Loucy (cell line): ENCODE results near the gene GLIPR1.

Experiments used
- CTCF ChIP-seq: fragments of 200-600 bp; sonication (generic); conservative IDR thresholded peaks from 2 replicates; pipeline ENCODE4 v1.5.1; 2014; ENCODE audit warnings: mild to moderate bottlenecking, antibody characterized with exemption, low read length
- EZH2phosphoT487 ChIP-seq: fragments of 200-600 bp; IDR thresholded peaks from 2 replicates; pipeline ENCODE4 v1.6.1; 2018; ENCODE audit warnings: antibody characterized with exemption, mild to moderate bottlenecking, moderate library complexity, borderline replicate concordance

GRCh38 chr12:75443709-75444108 is 36.8 kb upstream of the GLIPR1 start:
- TF ChIP-seq CTCF, result no peak
- TF ChIP-seq EZH2phosphoT487, result no peak
